Measurements from ENCODE around the gene LRP1. TPM values are rescaled to one million over a fixed set of nuclear protein-coding genes. Genes with fewer than 3 reads are reported as not detected.

The LRP1 gene
- total and polyA plus RNA-seq, 2 of the 13 experiments (the other 11 are each of a cell fraction or from before 2014, with no cell fraction given) = 14.7 to 30.8 TPM

GRCh38 chr12:57078519-57079404 lies 49.5 kb upstream of the LRP1 start, which contains the start of gene NEMP1 (continued):
- TF ChIP-seq ZBED4 (CRISPR knock-in tag; IDR thresholded peaks at IDR 0.05; ENCODE audit: borderline replicate concordance) = no peak
- no peak for TF ChIP-seq ZNF720 (CRISPR knock-in tag; IDR thresholded peaks at IDR 0.05)
- peak; percentile 56; the same call in 1 of the 2 replicates for TF ChIP-seq ZFX (CRISPR knock-in tag; IDR thresholded peaks at IDR 0.05; ENCODE audit: low read depth)
- TF ChIP-seq ZNF75D (CRISPR knock-in tag; IDR thresholded peaks at IDR 0.05; ENCODE audit: borderline replicate concordance) = no peak
- TF ChIP-seq HNF1B (CRISPR knock-in tag; IDR thresholded peaks at IDR 0.05) = peak; percentile 56; the same call in 1 of the 2 replicates
- no peak for TF ChIP-seq ZMYM3 (CRISPR knock-in tag; IDR thresholded peaks at IDR 0.05)
- no peak for TF ChIP-seq ATF6 (CRISPR knock-in tag; conservative IDR thresholded peaks at IDR 0.05)
- TF ChIP-seq ARHGAP35 (CRISPR knock-in tag; IDR thresholded peaks at IDR 0.05; ENCODE audit: borderline replicate concordance) = no peak
- peak; percentile 46; the same call in 1 of the 2 replicates for TF ChIP-seq RXRA (CRISPR knock-in tag; IDR thresholded peaks at IDR 0.05)
- TF ChIP-seq SUZ12 (IDR thresholded peaks at IDR 0.05; ENCODE audit: low read depth, low read length) = no peak
- no peak for TF ChIP-seq TOE1 (CRISPR knock-in tag; IDR thresholded peaks at IDR 0.05)
- no peak for TF ChIP-seq ZNF766 (CRISPR knock-in tag; IDR thresholded peaks at IDR 0.05; ENCODE audit: borderline replicate concordance)
- peak; percentile 98 for TF ChIP-seq TFDP2 (CRISPR knock-in tag; IDR thresholded peaks at IDR 0.05)
- no peak for TF ChIP-seq ZNF33A (CRISPR knock-in tag; IDR thresholded peaks at IDR 0.05; ENCODE audit: borderline replicate concordance)
- no peak for TF ChIP-seq CENPX (CRISPR knock-in tag; IDR thresholded peaks at IDR 0.05)
- no peak for TF ChIP-seq TRIM22 (IDR thresholded peaks at IDR 0.05)
- peak; percentile 37; the same call in 1 of the 2 replicates for TF ChIP-seq MYPOP (CRISPR knock-in tag; IDR thresholded peaks at IDR 0.05)

Data from HepG2 (cell line).